ENCODE results near the gene CFAP126. TPM values are rescaled to one million over a fixed set of nuclear protein-coding genes. Genes with fewer than 3 reads are reported as not detected.
"Not testable (repeated sequence)": the region's sequence is repeated elsewhere in the genome, so short reads cannot be mapped to it uniquely, and the experiment has no call there.

The CFAP126 gene
- total and polyA plus RNA-seq, 10 donors = not detected

GRCh38 chr1:161399257-161399998 lies 31.8 kb upstream of the CFAP126 start:
- Histone ChIP-seq H3K4me3 (peak overlapping the region; percentile 55 to 90 (median 66)), H3K27me3 (replicated peaks in 1 of 7) (peaks cover 0 to 4% (median 0%) of the 10 kb centered on the region in 7 donors), H3K27ac (peak overlapping the region; percentile 97 to 100 (median 100)), H3K36me3 (no peaks in the 10 kb centered on the region), H3K4me1 (peaks cover 0 to 33% (median 25%) of the 10 kb centered on the region in 6 donors), H3K9me3 (no peaks in the 10 kb centered on the region)
- DNase-seq = peak; percentile 96
- TF ChIP-seq, protein P1, sequence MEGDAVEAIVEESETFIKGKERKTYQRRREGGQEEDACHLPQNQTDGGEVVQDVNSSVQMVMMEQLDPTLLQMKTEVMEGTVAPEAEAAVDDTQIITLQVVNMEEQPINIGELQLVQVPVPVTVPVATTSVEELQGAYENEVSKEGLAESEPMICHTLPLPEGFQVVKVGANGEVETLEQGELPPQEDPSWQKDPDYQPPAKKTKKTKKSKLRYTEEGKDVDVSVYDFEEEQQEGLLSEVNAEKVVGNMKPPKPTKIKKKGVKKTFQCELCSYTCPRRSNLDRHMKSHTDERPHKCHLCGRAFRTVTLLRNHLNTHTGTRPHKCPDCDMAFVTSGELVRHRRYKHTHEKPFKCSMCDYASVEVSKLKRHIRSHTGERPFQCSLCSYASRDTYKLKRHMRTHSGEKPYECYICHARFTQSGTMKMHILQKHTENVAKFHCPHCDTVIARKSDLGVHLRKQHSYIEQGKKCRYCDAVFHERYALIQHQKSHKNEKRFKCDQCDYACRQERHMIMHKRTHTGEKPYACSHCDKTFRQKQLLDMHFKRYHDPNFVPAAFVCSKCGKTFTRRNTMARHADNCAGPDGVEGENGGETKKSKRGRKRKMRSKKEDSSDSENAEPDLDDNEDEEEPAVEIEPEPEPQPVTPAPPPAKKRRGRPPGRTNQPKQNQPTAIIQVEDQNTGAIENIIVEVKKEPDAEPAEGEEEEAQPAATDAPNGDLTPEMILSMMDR (IDR thresholded peaks at IDR 0.05 in 8 of 11, conservative IDR thresholded peaks at IDR 0.05 in 3 of 11) = peak in 10 of 11 experiments; percentile 52 to 75 (median 65)
- TF ChIP-seq POLR2AphosphoS5 (IDR thresholded peaks at IDR 0.05) = peak; percentile 75 to 92 (median 86)
- peak; percentile 27 to 40 (median 34) for TF ChIP-seq POLR2A (IDR thresholded peaks at IDR 0.05)
- intact Hi-C loops (cut with DNase I; ENCODE audit: low total_unique reads) = no loop called here
- WGBS, 5 donors = 0 to 1% (median 1%) methylated on average over 45 to 53 of the region's 53 CpGs

DNA sequence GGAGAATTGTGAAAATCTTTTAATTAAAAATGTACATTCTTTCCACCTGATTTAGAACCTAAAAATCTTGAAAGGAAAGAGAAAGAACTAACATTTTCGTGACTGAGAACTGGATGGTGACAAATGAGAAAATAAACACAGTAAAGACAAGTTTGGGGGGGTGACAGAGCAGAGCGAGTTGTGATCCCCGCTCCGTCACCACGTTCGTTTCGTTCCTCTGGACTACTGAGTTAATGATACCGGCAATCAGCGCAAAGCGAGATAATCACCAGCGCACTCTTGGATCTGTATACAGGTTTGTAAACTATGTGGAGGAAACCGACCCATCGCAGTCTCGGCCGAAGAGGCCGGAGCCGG lies 31.2 kb upstream of the CFAP126 start:
- Histone ChIP-seq H3K36me3 (no peaks in the 10 kb centered on the region), H3K27ac (peak overlapping the region; percentile 97 to 100 (median 100)), H3K4me1 (peaks cover 0 to 29% (median 25%) of the 10 kb centered on the region in 6 donors), H3K9me3 (no peaks in the 10 kb centered on the region), H3K27me3 (replicated peaks in 1 of 7) (peaks cover 0 to 1% (median 0%) of the 10 kb centered on the region in 7 donors), H3K4me3 (peak overlapping the region; percentile 55 to 90 (median 66))
- intact Hi-C loops (cut with DNase I; ENCODE audit: low total_unique reads) = no loop called here
- no peak for TF ChIP-seq POLR2A (IDR thresholded peaks at IDR 0.05)
- no peak for TF ChIP-seq POLR2AphosphoS5 (IDR thresholded peaks at IDR 0.05)
- TF ChIP-seq, protein P1 (IDR thresholded peaks at IDR 0.05 in 8 of 11, conservative IDR thresholded peaks at IDR 0.05 in 3 of 11) = no peak
- DNase-seq = no peak
- WGBS, 5 donors = 8 to 20% (median 11%) methylated on average over 17 of the region's 17 CpGs

DNA sequence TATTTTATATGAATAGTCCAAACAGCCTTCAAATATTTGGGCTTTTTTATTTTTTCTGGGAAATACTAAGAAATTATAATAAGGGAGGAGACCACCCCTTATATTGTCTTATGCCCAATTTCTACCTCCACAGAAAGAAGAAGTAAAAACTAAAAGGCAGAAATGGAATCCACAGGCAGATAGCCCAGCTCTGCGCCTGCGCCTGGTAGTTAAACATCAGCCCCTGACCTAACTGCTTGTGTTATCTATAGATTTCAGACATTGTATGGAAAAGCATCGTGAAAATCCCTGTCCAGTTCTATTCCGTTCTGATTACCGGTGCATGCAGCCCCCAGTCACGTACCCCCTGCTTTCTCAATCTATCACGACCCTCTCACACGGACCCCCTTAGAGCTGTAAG lies 29.4 kb upstream of the CFAP126 start:
- H3K36me3 ChIP-seq; H3K27me3 ChIP-seq (replicated peaks in 1 of 7); DNase-seq; H3K27ac ChIP-seq; H3K4me3 ChIP-seq; intact Hi-C loops (cut with DNase I; ENCODE audit: low total_unique reads); H3K9me3 ChIP-seq: not testable (repeated sequence)
- 96 to 99% (median 97%) methylated on average over 8 of the region's 8 CpGs for WGBS, 5 donors
- H3K4me1 ChIP-seq = peaks cover 0 to 28% (median 24%) of the 10 kb centered on the region in 6 donors

DNA sequence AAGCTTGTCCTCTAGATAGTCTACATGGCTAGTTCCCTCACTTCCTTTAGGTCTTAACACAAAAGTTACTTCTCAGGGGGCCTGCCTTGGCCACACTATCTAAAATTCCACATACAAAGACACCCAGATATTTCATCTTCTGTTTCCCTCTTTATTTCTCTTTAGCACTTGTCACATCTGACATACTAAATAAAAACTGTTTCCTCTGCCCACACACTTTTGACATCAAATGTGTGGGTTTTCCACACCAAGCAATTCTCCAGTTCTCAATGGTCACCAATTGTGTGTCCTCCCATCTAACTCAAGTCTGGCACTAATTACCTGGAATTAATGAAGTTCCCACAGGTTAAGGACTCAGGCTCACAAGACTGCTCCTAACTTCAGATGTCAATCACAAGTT lies 25.5 kb upstream of the CFAP126 start:
- H3K9me3 ChIP-seq = no peaks in the 10 kb centered on the region
- no peak overlapping the region for H3K27ac ChIP-seq
- intact Hi-C loops (cut with DNase I; ENCODE audit: low total_unique reads) = no loop called here
- H3K27me3 ChIP-seq (replicated peaks in 1 of 7) = no peaks in the 10 kb centered on the region
- H3K4me3 ChIP-seq = no peak overlapping the region
- H3K4me1 ChIP-seq = peaks cover 10 to 23% (median 17%) of the 10 kb centered on the region in 6 donors
- DNase-seq = no peak
- no peaks in the 10 kb centered on the region for H3K36me3 ChIP-seq
- TF ChIP-seq, protein P1 (IDR thresholded peaks at IDR 0.05 in 8 of 11, conservative IDR thresholded peaks at IDR 0.05 in 3 of 11) = no peak
- TF ChIP-seq POLR2AphosphoS5 (IDR thresholded peaks at IDR 0.05) (no peak), POLR2A (IDR thresholded peaks at IDR 0.05) (no peak)
